ENCODE data around the gene JPH2. TPM values are rescaled to one million over a fixed set of nuclear protein-coding genes. Genes with fewer than 3 reads are reported as not detected.

The JPH2 gene
- total RNA-seq, 1 donor from 2014 or later: 0.07 TPM

DNA sequence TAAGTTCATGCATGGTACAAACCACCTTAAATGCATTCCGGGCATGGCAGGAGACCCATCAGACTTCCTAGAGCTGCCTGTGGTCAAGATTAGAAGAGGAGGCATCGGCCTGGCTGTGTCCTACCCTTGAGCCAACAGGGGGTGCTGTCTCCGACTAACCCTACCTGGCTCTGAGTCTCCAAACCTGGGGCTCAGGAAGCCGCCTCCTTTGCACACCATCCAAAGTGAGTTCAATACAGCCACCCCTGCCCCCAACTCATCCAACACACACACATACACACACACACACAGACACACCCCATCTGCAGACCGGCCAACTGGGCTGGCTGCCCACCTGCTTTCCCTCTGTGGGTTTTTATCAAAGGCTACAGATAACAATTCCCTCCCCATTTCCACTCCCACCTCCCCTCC, 77.0 kb downstream of the JPH2 start:
- peaks cover 26% of the 10 kb centered on the region for H3K27me3 Mint-ChIP-seq (ENCODE audit: low read depth)
- H3K9me3 Mint-ChIP-seq: peaks cover 5% of the 10 kb centered on the region
- H3K36me3 Mint-ChIP-seq (ENCODE audit: low read depth): no peaks in the 10 kb centered on the region
- H3K4me1 Mint-ChIP-seq: no peaks in the 10 kb centered on the region
- H3K27ac Mint-ChIP-seq (ENCODE audit: unreplicated experiment): no peak overlapping the region
- no peak for DNase-seq (ENCODE audit: low read depth, low spot score)
- TF ChIP-seq, protein P1, sequence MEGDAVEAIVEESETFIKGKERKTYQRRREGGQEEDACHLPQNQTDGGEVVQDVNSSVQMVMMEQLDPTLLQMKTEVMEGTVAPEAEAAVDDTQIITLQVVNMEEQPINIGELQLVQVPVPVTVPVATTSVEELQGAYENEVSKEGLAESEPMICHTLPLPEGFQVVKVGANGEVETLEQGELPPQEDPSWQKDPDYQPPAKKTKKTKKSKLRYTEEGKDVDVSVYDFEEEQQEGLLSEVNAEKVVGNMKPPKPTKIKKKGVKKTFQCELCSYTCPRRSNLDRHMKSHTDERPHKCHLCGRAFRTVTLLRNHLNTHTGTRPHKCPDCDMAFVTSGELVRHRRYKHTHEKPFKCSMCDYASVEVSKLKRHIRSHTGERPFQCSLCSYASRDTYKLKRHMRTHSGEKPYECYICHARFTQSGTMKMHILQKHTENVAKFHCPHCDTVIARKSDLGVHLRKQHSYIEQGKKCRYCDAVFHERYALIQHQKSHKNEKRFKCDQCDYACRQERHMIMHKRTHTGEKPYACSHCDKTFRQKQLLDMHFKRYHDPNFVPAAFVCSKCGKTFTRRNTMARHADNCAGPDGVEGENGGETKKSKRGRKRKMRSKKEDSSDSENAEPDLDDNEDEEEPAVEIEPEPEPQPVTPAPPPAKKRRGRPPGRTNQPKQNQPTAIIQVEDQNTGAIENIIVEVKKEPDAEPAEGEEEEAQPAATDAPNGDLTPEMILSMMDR (conservative IDR thresholded peaks at IDR 0.05): no peak
- no peak overlapping the region for H3K4me3 Mint-ChIP-seq

DNA sequence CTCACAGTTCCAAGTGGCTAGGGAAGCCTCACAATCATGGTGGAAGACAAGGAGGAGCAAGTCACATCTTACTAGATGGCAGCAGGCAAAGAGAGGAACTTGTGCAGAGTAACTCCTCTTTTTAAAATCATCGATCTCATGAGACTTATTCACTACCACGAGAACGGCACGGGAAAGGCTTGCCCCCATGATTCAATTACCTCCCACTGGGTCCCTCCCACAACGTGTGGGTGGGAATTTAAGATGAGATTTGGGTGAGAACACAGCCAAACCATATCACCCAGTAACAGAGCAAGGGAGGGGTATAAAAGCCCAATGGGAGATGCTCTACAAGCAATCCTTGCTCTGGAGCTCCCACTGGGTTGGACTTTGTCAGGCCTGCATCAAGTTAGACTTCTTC, 80.4 kb downstream of the JPH2 start:
- Mint-ChIP-seq H3K27me3 (ENCODE audit: low read depth) (peaks cover 56% of the 10 kb centered on the region), H3K27ac (ENCODE audit: unreplicated experiment) (no peak overlapping the region), H3K9me3 (peaks cover 7% of the 10 kb centered on the region), H3K4me3 (no peak overlapping the region), H3K36me3 (ENCODE audit: low read depth) (no peaks in the 10 kb centered on the region), H3K4me1 (no peaks in the 10 kb centered on the region)
- DNase-seq (ENCODE audit: low read depth, low spot score): no peak
- TF ChIP-seq, protein P1 (conservative IDR thresholded peaks at IDR 0.05): no peak

DNA sequence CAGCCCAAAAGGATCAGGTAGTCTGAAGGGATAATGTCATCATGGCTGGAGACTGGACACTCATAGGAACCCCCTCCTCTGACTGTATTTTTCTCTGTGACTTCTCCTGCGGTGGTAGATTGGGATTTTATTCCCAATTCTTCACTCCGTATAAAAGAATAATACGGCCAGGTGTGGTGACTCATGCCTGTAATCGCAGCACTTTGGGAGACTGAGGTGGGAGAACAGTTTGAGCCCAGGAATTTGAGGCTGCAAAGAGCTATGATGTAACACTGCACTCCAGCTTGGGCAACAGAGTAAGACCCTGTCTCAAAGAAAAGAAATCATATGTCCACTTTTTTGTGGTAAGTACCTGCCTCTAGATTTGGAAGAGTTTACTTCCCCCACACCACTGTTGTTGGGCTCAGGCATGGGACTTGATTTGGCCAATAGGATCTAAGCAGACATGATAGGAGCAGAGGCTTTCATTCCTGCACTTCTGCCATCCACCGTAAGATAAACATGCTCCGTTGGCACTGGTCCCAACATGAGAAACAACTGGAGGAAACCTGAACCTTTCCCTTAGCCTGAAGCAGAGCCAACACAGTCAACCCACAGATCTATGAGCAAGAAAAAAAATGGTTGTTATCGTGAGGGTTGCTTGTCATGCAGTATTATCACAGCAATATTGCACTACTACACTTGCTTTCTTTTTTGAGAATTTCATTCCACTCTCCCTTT, 82.0 kb downstream of the JPH2 start:
- Mint-ChIP-seq H3K4me1 (no peaks in the 10 kb centered on the region), H3K9me3 (peaks cover 7% of the 10 kb centered on the region), H3K27me3 (ENCODE audit: low read depth) (peaks cover 69% of the 10 kb centered on the region), H3K36me3 (ENCODE audit: low read depth) (no peaks in the 10 kb centered on the region), H3K4me3 (no peak overlapping the region), H3K27ac (ENCODE audit: unreplicated experiment) (no peak overlapping the region)
- TF ChIP-seq, protein P1 (conservative IDR thresholded peaks at IDR 0.05): no peak
- no peak for DNase-seq (ENCODE audit: low read depth, low spot score)

DNA sequence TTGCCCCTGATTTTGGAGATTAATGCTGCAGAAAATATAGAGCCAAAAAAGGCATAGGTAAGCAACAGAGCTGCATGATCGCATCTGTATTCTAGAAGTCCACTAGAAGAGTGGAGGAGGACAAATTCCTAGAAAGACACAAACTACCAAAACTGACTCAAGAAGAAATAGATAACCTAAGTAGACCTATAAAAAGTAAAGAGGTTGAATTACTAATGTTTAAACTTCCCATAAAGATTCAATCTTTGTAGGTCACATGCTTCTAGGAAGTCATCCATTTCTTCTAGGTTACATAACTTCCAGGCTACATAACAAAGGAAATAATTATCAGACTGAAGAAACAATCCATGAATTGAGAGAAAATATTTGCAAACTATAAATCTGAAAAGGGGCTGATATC, 84.4 kb downstream of the JPH2 start:
- no peaks in the 10 kb centered on the region for H3K36me3 Mint-ChIP-seq (ENCODE audit: low read depth)
- peaks cover 66% of the 10 kb centered on the region for H3K27me3 Mint-ChIP-seq (ENCODE audit: low read depth)
- peaks cover 2% of the 10 kb centered on the region for H3K9me3 Mint-ChIP-seq
- no peak for DNase-seq (ENCODE audit: low read depth, low spot score)
- no peak overlapping the region for H3K4me3 Mint-ChIP-seq
- no peak overlapping the region for H3K27ac Mint-ChIP-seq (ENCODE audit: unreplicated experiment)
- TF ChIP-seq, protein P1 (conservative IDR thresholded peaks at IDR 0.05): no peak
- H3K4me1 Mint-ChIP-seq: no peaks in the 10 kb centered on the region

DNA sequence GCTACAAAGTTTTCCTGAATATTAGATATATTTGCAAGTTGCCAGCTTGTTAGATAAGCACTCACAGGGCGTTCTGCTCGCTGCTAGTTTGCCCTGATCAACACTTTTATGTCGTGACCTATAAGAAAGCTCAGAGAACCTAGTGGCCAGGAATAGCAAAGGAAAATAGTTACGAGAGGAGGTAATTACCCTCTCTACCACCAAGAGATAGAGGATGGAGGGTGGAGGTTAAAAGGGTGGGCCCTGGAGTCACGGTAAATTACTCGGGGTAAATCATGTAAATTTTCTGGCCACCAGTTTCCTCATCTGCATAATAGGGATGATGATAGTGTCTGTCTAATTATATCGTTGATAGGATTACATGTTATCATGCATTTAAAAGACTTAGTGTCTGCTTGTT, 87.2 kb downstream of the JPH2 start:
- DNase-seq (ENCODE audit: low read depth, low spot score): no peak
- Mint-ChIP-seq H3K36me3 (ENCODE audit: low read depth) (no peaks in the 10 kb centered on the region), H3K27ac (ENCODE audit: unreplicated experiment) (no peak overlapping the region), H3K9me3 (peaks cover 2% of the 10 kb centered on the region), H3K4me1 (no peaks in the 10 kb centered on the region), H3K27me3 (ENCODE audit: low read depth) (peaks cover 43% of the 10 kb centered on the region), H3K4me3 (no peak overlapping the region)
- TF ChIP-seq, protein P1 (conservative IDR thresholded peaks at IDR 0.05): no peak
